Measurements from ENCODE around the gene COL12A1. TPM values are rescaled to one million over a fixed set of nuclear protein-coding genes. Genes with fewer than 3 reads are reported as not detected.

The COL12A1 gene
- total RNA-seq, 1 experiment from 2014 or later = 9.5 TPM

DNA sequence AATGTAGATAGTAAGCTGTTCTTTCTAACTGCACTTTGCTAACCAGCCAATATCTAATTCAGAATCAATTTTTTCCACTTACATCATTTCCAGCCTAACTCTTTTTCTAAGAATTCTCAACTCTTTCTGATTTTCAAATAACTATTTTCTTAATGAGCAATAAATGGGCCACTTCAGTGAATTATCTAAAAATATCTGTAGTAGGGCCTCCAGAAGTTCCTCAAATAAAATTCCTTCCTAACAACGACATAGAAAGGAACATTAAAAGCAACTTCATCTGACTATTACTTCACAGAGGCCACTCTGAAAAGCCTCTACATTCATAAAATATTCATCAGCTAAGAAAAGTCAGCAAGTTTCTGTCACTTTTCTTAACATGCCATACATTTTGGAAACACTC lies 4.8 kb downstream of the COL12A1 start:
- CTCF ChIA-PET = interaction anchor here (0.6 kb wide), 1 partner anchor 301 kb away, joined by 3 read pairs; no protein-coding TSS in a partner anchor
- TF ChIP-seq, protein P1, sequence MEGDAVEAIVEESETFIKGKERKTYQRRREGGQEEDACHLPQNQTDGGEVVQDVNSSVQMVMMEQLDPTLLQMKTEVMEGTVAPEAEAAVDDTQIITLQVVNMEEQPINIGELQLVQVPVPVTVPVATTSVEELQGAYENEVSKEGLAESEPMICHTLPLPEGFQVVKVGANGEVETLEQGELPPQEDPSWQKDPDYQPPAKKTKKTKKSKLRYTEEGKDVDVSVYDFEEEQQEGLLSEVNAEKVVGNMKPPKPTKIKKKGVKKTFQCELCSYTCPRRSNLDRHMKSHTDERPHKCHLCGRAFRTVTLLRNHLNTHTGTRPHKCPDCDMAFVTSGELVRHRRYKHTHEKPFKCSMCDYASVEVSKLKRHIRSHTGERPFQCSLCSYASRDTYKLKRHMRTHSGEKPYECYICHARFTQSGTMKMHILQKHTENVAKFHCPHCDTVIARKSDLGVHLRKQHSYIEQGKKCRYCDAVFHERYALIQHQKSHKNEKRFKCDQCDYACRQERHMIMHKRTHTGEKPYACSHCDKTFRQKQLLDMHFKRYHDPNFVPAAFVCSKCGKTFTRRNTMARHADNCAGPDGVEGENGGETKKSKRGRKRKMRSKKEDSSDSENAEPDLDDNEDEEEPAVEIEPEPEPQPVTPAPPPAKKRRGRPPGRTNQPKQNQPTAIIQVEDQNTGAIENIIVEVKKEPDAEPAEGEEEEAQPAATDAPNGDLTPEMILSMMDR (conservative IDR thresholded peaks at IDR 0.05; ENCODE audit: low read depth, low read length) = no peak
- no peak for TF ChIP-seq EZH2 (IDR thresholded peaks at IDR 0.05; ENCODE audit: borderline replicate concordance, low read depth, low read length, poor library complexity, severe bottlenecking)
- no peak for DNase-seq (ENCODE audit: low spot score)
- BruUV-seq (replicated peaks) = no TSS peak
- Histone ChIP-seq H3K4me3 (ENCODE audit: low read depth, low read length, poor library complexity, severe bottlenecking) (no peak overlapping the region), H3K27ac (ENCODE audit: low read depth, low read length, poor library complexity, severe bottlenecking) (no peak overlapping the region), H3K4me1 (ENCODE audit: insufficient read depth, low read length, poor library complexity, severe bottlenecking) (peaks cover 13% of the 10 kb centered on the region), H3K9me3 (ENCODE audit: low read depth, low read length, poor library complexity, severe bottlenecking) (no peaks in the 10 kb centered on the region), H3K36me3 (ENCODE audit: insufficient read depth, low read length, poor library complexity, severe bottlenecking) (no peaks in the 10 kb centered on the region), H3K27me3 (replicated peaks; ENCODE audit: insufficient read depth, low read depth, low read length, poor library complexity) (peaks cover 9% of the 10 kb centered on the region)
- intact Hi-C loops (cut with micrococcal nuclease; ENCODE audit: unreplicated experiment) = loop anchor here (5.0 to 10.0 kb wide), 4 partner anchors 264 to 1004 kb away; no protein-coding TSS in a partner anchor
- POLR2A ChIA-PET (ENCODE audit: low non-redundant PET) = no interaction called here

DNA sequence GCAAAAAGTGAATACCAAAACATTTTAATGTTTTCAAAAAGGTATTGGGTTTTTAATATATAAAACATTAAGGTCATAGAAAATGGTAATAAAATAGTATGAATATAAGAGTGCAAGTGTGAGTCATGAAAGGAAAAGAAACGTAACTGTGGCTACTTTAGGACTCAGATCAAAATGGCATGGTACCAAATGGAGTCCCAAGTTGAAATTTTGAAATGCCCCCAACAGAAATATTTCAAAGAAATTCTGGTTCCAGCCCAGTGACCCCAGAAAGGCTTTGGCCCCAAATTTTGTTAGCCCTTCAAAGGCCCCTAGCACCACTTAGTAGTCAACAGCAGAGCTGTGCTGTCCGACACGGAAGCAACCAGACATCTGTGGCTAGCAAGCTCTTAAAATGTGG lies 6.0 kb downstream of the COL12A1 start:
- TF ChIP-seq, protein P1 (conservative IDR thresholded peaks at IDR 0.05; ENCODE audit: low read depth, low read length) = no peak
- no peak for TF ChIP-seq EZH2 (IDR thresholded peaks at IDR 0.05; ENCODE audit: borderline replicate concordance, low read depth, low read length, poor library complexity, severe bottlenecking)
- BruUV-seq (replicated peaks) = no TSS peak
- no peaks in the 10 kb centered on the region for H3K9me3 ChIP-seq (ENCODE audit: low read depth, low read length, poor library complexity, severe bottlenecking)
- H3K4me1 ChIP-seq (ENCODE audit: insufficient read depth, low read length, poor library complexity, severe bottlenecking) = peaks cover 10% of the 10 kb centered on the region
- ChIA-PET CTCF (interaction anchor here (0.5 kb wide), 1 partner anchor 1689 kb away, joined by 3 read pairs; no protein-coding TSS in a partner anchor), POLR2A (ENCODE audit: low non-redundant PET) (no interaction called here)
- no peak overlapping the region for H3K27ac ChIP-seq (ENCODE audit: low read depth, low read length, poor library complexity, severe bottlenecking)
- H3K4me3 ChIP-seq (ENCODE audit: low read depth, low read length, poor library complexity, severe bottlenecking) = no peak overlapping the region
- intact Hi-C loops (cut with micrococcal nuclease; ENCODE audit: unreplicated experiment) = loop anchor here (5.0 to 10.0 kb wide), 4 partner anchors 263 to 1003 kb away; no protein-coding TSS in a partner anchor
- DNase-seq (ENCODE audit: low spot score) = no peak
- no peaks in the 10 kb centered on the region for H3K27me3 ChIP-seq (replicated peaks; ENCODE audit: insufficient read depth, low read depth, low read length, poor library complexity)
- H3K36me3 ChIP-seq (ENCODE audit: insufficient read depth, low read length, poor library complexity, severe bottlenecking) = no peaks in the 10 kb centered on the region

- DNase-seq (ENCODE audit: low spot score) = no peak
- Histone ChIP-seq H3K9me3 (ENCODE audit: low read depth, low read length, poor library complexity, severe bottlenecking) (no peaks in the 10 kb centered on the region), H3K36me3 (ENCODE audit: insufficient read depth, low read length, poor library complexity, severe bottlenecking) (no peaks in the 10 kb centered on the region), H3K4me3 (ENCODE audit: low read depth, low read length, poor library complexity, severe bottlenecking) (no peak overlapping the region), H3K27me3 (replicated peaks; ENCODE audit: insufficient read depth, low read depth, low read length, poor library complexity) (no peaks in the 10 kb centered on the region), H3K4me1 (ENCODE audit: insufficient read depth, low read length, poor library complexity, severe bottlenecking) (no peaks in the 10 kb centered on the region), H3K27ac (ENCODE audit: low read depth, low read length, poor library complexity, severe bottlenecking) (no peak overlapping the region)
- POLR2A ChIA-PET (ENCODE audit: low non-redundant PET) = no interaction called here
- CTCF ChIA-PET = no interaction called here
- BruUV-seq (replicated peaks) = no TSS peak
- intact Hi-C loops (cut with micrococcal nuclease; ENCODE audit: unreplicated experiment) = no loop called here
- TF ChIP-seq, protein P1 (conservative IDR thresholded peaks at IDR 0.05; ENCODE audit: low read depth, low read length) = no peak
- no peak for TF ChIP-seq EZH2 (IDR thresholded peaks at IDR 0.05; ENCODE audit: borderline replicate concordance, low read depth, low read length, poor library complexity, severe bottlenecking)
Measured at GRCh38 chr6:75196081-75196687, 9.7 kb downstream of the COL12A1 start.
